ENCODE results near the gene PHC3.

- TF ChIP-seq CTCF (conservative IDR thresholded peaks at IDR 0.05; ENCODE audit: low read depth, low read length) (no peak), EZH2 (IDR thresholded peaks at IDR 0.05; ENCODE audit: borderline replicate concordance, low read depth, low read length, poor library complexity, severe bottlenecking) (no peak)
These were observed 85.2 kb downstream of the PHC3 start for GRCh38 chr3:170096342-170096741.
